Measurements from ENCODE around the gene SMPX. TPM values are rescaled to one million over a fixed set of nuclear protein-coding genes. Genes with fewer than 3 reads are reported as not detected.
"Not testable (repeated sequence)": the region's sequence is repeated elsewhere in the genome, so short reads cannot be mapped to it uniquely, and the experiment has no call there.

The SMPX gene
- total and polyA plus RNA-seq, 12 donors, result 171 to 894 (median 696) TPM

DNA sequence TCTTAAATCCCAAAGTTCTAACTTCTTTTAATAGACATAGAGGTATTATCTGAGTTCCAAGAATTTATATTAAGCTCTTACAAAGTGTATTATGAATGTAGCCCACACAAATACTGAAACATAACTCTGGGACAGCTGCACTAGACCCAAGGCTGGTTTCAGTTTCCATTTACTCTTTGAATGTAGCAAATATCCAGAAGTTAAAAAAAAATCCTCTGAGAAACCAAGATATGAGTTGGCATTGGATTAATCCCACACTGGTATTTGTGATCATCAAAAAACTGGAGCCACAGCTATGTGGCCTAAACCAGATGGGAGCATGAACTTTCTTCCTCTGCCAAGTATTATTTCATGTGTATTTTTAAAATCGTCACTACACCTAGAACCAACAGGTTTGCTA, 23.6 kb upstream of the SMPX start:
- no peaks in the 10 kb centered on the region for H3K9me3 ChIP-seq
- ATAC-seq, result peak in 2 of 8 donors; percentile 54 to 56
- H3K4me1 ChIP-seq, result no peaks in the 10 kb centered on the region
- H3K4me3 ChIP-seq, result no peak overlapping the region
- no peak for DNase-seq
- H3K36me3 ChIP-seq, result no peaks in the 10 kb centered on the region
- TF ChIP-seq, protein P1, sequence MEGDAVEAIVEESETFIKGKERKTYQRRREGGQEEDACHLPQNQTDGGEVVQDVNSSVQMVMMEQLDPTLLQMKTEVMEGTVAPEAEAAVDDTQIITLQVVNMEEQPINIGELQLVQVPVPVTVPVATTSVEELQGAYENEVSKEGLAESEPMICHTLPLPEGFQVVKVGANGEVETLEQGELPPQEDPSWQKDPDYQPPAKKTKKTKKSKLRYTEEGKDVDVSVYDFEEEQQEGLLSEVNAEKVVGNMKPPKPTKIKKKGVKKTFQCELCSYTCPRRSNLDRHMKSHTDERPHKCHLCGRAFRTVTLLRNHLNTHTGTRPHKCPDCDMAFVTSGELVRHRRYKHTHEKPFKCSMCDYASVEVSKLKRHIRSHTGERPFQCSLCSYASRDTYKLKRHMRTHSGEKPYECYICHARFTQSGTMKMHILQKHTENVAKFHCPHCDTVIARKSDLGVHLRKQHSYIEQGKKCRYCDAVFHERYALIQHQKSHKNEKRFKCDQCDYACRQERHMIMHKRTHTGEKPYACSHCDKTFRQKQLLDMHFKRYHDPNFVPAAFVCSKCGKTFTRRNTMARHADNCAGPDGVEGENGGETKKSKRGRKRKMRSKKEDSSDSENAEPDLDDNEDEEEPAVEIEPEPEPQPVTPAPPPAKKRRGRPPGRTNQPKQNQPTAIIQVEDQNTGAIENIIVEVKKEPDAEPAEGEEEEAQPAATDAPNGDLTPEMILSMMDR (IDR thresholded peaks at IDR 0.05), result no peak
- intact Hi-C loops (cut with DNase I), result no loop called here
- H3K27me3 ChIP-seq, result peaks cover 0 to 12% (median 0%) of the 10 kb centered on the region in 7 donors
- 28 to 75% methylated on average over 1 of the region's 1 CpG for WGBS, 2 donors
- H3K27ac ChIP-seq, result peak overlapping the region in 3 of 10 donors; percentile 37 to 53 (median 46)

DNA sequence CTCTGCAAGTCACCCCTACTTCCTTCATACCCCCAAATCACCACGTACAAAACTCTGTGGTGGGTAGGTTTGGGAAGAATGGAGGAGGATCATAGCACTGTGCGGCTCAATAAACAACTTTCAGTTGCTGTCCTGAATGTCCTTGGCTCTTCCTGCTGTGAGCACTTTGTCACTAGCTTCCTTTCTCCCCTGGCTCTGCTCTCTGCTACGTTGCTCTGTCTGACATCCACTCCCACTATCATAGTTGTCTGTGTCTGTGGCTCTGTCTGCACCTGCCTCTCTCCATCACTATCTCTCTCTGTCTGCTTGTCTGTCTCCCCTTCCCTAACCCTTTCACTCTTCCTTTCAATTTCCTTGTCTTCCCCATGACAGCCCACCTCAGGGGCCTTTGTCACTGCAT, 21.2 kb upstream of the SMPX start:
- ATAC-seq, result peak in 7 of 8 donors; percentile 28 to 78 (median 64)
- WGBS, 2 donors, result 30% methylated on average over 3 of the region's 3 CpGs
- peak overlapping the region in 3 of 10 donors; percentile 21 to 48 (median 39) for H3K27ac ChIP-seq

DNA sequence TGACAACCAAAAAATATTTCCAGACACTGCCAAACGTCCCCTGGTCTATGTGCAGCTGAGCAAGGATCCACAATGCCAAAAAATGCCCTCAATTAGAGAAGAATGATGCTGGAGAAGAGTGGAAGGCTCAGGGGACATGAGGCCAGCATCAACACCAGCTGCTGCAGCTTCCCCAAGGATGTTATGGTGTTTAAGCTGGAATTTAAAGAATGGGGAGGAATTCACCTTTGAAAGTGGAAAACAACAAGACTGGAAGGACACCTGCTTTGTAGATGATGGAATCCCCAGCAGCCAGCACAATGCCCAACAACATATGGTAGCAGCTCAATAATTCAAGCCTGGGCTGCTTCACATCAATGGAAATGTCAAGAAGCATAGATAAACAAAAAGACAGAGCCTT, 20.3 kb upstream of the SMPX start:
- intact Hi-C loops (cut with DNase I), result no loop called here
- H3K27ac ChIP-seq, result no peak overlapping the region

More for the DNA sequence above, 21.2 kb upstream of the SMPX start:
- Histone ChIP-seq H3K36me3 (no peaks in the 10 kb centered on the region), H3K9me3 (no peaks in the 10 kb centered on the region), H3K4me3 (no peak overlapping the region), H3K27me3 (no peaks in the 10 kb centered on the region), H3K4me1 (no peaks in the 10 kb centered on the region)
- no peak for DNase-seq
- intact Hi-C loops (cut with DNase I), result no loop called here
- TF ChIP-seq, protein P1 (IDR thresholded peaks at IDR 0.05), result no peak

DNA sequence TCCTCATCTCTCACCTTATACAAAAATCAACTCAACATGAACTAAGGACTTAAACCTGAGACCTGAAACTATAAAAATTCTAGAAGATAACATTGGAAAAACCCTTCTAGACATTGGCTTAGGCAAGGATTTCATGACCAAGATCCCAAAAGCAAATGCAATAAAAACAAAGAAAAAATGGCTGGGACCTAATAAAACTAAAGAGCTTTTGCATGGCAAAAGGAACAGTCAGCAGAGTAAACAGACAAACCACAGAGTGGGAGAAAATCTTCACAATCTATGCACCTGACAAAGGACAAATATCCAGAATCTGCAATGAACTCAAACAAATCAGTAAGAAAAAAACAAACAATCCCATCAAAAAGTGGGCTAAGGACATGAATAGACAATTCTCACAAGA, 17.2 kb upstream of the SMPX start:
- intact Hi-C loops (cut with DNase I); H3K4me3 ChIP-seq; H3K27ac ChIP-seq; H3K27me3 ChIP-seq; ATAC-seq; DNase-seq; H3K4me1 ChIP-seq; H3K9me3 ChIP-seq; H3K36me3 ChIP-seq: not testable (repeated sequence)

More for the DNA sequence above, 20.3 kb upstream of the SMPX start:
- H3K9me3 ChIP-seq, result no peaks in the 10 kb centered on the region
- H3K4me1 ChIP-seq, result no peaks in the 10 kb centered on the region
- H3K36me3 ChIP-seq, result no peaks in the 10 kb centered on the region
- DNase-seq (no peak), ATAC-seq (no peak)
- TF ChIP-seq, protein P1 (IDR thresholded peaks at IDR 0.05), result no peak
- WGBS, 2 donors, result 30 to 43% methylated on average over 1 of the region's 1 CpG
- H3K27me3 ChIP-seq, result no peaks in the 10 kb centered on the region
- H3K4me3 ChIP-seq, result no peak overlapping the region

DNA sequence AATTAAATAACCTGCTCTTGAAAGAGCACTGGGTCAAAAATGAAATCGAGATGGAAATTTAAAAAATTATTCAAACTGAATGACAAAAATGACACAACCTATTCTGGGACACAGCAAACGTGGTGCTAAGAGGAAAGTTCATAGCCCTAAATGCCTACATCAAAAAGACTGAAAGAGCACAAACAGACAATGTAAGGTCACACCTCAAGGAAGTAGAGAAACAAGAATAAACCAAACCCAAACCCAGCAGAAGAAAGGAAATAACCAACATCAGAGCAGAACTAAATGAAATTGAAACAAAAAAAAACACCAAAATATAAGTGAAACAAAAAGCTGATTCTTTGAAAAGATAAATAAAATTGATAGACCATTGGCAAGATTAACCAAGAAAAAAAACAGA, 15.1 kb upstream of the SMPX start:
- H3K4me1 ChIP-seq; ATAC-seq; H3K36me3 ChIP-seq; H3K4me3 ChIP-seq; DNase-seq; H3K27me3 ChIP-seq; H3K9me3 ChIP-seq; intact Hi-C loops (cut with DNase I); H3K27ac ChIP-seq: not testable (repeated sequence)
- 61 to 75% methylated on average over 2 of the region's 2 CpGs for WGBS, 2 donors
